HG03432 (cell line): ENCODE measurements around the gene LASP1NB.
"Not testable (repeated sequence)": the region's sequence is repeated elsewhere in the genome, so short reads cannot be mapped to it uniquely, and the experiment has no call there.

Experiments
- ATAC-seq: cut with Tn5 transposase; IDR thresholded peaks from one replicate; pipeline ENCODE4 v1.9.1; 2021; ENCODE audit warnings: mild to moderate bottlenecking, moderate library complexity; ENCODE audit not compliant: unreplicated experiment

LASP1NB gene

DNA sequence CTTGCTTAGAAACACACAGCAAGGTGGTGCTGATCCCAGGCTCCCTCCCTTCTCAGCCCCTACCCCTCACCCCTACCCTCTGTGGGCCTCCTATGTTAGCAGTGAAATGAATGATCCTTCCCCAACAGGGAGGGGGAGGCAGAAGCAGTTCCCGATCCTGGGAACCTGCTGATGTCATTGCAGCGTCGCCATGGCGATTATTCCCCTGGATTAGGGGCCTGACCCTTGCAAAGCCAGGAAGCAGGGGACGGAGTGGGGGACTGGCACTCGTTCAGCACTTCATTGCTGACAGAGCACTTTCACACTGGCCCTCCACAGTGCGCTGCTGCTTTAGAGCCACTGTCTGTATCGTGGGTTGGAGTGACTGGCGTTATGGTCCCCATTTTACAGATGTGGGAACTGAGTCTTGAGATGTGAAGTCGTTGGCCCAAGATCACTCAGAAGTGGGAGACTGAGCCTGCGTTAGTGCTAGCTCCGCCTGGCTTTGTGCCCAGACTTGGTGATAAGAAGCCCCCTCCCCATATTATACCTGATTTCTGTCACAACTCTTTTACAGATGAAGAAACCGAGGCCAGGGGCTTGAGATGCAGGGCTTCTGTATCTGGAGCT lies 29.0 kb upstream of the LASP1NB start:
- ATAC-seq: no peak

DNA sequence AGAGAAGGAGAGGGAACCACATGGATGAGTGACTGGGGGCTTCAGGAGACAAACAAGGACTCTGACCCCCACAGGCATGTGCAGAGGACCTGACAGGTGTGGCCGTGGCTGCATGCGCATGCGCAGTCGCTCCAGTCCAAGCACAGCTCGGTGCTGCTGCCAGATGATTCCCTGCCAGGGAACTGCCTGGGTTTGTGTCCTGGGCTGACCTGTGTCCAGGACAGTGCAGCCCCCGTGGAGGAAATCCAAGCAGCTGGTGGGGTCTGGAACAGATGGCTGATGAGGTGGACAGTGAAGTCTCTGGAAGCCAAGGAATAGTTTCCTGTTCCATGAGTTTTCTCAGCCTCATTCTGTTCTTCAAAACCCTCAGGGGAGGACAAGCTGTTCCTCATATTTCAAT lies 28.2 kb upstream of the LASP1NB start:
- no peak for ATAC-seq

DNA sequence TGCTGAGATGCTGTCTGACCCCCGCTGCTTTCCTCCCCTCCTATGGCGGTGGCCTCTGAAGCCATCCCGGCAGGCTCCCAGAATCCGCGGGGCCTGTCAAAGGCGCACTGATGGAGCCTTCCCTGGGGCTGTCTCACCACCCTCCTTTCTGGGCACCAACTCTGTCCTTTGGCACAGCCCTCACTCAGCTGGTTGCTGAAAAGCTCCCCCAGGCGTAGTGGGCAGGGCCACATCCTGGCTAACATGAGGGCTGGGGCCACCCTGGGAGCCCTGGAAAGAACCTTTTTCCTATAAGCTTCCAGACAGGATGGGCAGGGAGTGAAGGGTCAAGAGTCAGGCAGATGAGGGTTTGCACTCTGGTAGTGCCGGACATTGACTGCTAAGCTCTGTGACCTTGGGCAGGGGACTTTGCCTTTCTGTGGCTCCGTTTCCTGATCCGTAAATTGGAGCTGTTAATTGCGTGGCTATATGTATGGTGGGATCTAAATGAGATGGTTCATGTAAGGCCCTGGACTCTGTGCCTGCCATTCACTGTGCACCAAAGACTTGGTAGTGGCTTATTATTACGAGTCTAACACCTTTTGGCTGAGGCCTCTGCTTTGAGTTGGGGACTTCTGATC lies 27.6 kb upstream of the LASP1NB start:
- ATAC-seq: no peak

DNA sequence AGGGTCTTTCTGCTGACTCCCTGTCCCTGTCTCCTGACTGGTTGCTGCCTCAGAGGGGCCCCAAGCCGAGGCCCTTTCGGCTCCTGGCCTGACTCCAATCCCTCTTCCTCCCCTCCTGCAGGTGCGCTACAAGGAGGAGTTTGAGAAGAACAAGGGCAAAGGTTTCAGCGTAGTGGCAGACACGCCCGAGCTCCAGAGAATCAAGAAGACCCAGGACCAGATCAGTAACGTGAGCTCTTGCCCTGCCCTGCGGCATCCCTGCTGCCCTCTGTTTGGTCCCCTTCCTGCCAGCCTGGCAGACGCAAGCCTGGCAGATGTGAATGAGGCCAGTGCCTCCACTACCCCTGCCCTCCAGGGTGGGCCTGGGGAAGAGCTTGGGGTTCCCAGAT lies 27.1 kb upstream of the LASP1NB start:
- ATAC-seq: peak; percentile 28

DNA sequence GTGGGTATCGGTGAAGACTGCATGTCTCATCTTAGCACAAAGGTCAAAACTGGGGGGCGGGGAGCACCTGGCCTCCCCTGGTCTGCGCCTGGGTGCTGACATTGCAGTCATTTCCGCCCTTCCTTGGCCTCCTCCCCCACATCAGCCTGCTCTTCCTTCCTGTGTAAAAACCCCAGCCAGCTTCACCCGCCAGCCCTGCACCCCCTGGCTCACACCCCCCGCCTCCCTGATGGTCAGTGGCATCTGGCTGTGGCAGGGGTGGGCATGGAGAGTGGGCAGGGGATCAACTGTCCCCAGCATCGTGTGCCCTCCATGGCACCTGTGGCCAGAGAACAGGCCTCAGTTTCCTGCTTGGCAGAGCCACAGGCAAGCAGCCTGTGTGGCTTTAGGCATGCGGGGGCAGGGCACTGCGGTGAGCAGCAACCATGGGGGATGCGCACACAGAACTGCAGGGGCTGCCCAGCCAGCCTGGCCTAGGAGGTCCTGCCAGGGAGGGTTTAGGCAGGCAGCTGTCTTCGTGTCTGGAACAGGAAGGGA lies 26.5 kb upstream of the LASP1NB start:
- ATAC-seq: peak; percentile 82

DNA sequence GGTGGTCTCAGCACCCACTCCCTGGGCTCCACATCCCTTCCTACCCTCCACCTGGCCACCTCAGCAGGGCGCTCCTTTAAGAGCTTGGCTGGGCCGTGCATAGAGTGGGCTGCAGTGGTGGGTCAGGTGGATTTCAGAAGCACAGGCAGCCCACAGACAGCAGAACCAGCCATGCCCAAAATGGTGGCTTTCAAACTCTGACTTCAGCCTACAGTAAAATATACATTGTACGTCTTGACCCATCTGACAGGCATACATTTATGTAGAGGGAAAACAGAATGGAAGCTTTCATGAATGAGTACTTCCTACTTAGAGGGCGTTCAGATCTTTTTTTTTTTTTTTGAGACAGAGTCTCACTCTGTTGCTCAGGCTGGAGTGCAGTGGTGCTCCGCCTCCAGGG lies 26.0 kb upstream of the LASP1NB start:
- peak; percentile 5 for ATAC-seq

DNA sequence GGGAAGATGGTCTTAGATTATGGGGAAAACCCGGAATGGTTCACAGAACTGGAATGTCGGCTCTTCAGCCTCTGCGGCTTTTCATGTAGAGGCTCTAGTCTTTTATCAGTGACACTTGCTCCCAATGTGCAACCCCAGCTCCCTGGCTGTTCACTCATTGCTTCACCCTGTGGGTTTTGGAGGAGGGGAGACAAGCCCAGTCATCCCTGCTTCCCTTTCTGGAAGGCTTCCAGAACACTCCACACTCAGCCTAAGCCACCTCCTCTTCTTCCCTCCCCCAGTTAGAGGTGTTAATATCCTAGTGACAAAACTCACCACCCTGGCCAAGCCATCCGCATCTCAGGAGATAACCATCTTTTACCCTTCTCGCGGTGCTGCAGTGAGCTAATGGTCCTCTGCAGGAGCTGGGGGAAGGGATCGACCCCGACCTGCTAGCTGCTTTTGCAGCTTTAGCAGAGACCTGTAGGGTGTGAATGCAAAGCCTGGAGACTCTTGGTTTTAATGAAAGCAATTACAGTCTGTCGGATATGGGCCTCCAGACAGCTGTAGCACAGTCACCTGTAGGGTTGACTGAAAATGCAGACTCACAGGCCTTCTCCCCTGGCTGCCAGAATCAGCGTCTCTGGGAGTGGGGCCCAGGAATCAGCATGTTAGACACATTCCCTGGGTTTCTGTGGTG lies 24.3 kb upstream of the LASP1NB start:
- no peak for ATAC-seq

DNA sequence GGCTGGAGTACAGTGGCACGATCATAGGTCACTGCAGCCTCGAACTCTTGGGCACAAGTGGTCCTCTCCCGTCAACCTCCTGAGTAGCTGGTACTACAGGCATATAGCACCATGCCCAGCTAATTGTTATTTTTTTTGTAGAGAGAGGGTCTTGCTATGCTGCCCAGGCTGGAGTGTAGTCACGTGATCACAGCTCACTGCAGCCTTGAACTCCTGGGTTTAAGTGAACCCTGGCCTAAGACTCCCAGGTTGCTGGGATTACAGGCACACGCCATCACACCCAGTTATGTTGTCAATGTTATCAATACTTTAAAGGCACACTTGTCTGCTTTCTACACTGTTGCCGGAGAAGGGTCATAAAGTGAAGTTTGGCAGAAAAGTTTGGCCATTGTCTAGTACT lies 22.0 kb upstream of the LASP1NB start:
- no peak for ATAC-seq

DNA sequence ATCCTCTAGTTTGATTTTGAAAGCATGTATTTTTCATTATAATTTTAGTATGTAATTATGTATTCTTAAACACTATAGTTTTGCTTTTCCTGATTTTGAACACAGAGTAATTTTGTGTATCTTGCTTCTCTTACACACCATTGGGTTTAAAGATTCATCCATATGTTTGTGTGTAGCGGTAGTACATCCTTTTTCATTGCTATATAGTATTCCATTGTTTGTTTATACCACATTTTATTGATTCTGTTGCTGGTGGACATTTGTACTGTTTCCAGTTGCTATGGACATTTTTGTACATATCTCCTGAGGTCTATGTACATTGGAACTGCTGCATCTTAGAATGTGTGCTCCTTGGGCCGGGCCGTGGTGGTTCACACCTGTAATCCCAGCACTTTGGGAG lies 20.5 kb upstream of the LASP1NB start:
- no peak for ATAC-seq

DNA sequence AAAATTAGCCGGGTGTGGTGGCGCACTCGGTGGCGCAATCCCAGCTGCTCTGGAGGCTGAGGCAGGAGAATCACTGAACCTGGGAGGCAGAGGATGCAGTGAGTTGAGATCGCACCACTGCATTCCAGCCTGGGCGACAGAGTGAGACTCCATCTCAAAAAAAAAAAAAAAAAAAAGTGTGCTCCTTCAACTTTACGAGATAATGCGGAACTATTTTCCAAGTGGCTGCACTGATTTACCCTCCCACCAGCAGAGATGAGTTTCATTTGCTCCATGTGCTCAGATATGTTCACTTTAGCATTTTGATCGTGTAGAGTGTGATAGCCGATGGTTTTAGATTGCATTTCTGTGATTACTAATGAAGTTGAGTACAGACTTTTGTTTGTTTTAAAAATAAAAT lies 20.0 kb upstream of the LASP1NB start:
- ATAC-seq: no peak

DNA sequence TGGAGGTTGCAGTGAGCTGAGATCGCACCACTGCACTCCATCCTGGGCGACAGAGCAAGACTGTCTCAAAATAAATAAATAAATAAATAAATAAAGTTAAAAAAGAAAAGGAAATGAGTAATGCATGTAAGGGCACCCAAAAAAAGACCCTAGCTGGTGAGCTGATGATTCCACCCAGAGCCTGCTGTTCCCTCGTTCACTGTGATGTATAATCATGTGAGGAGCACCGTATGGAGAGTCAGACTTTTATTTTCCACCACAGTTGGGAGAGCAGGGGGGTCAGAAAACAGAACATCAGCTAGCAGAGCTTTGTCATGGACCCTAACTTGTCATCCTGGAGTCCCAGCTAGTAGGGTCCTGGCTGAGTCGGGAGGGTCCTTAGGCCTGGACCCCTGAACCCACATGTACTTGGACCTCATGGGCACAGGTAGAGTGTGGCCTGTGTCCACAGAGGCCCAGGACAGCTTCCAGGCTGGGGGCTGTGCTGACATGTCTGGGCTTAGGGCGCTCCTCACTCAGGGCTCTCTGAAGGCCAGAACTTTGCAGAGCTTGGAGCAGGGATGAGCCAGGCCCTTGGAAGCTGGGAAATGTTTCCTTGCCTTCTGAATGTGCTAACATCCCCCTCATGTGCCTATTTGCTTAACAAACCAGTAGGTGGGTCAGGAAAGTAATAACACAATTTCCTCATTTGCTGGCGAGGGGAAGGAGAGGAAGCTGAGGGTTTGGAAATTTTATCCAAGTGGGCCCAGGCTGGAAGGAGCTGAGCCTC lies 18.8 kb upstream of the LASP1NB start:
- ATAC-seq: no peak

DNA sequence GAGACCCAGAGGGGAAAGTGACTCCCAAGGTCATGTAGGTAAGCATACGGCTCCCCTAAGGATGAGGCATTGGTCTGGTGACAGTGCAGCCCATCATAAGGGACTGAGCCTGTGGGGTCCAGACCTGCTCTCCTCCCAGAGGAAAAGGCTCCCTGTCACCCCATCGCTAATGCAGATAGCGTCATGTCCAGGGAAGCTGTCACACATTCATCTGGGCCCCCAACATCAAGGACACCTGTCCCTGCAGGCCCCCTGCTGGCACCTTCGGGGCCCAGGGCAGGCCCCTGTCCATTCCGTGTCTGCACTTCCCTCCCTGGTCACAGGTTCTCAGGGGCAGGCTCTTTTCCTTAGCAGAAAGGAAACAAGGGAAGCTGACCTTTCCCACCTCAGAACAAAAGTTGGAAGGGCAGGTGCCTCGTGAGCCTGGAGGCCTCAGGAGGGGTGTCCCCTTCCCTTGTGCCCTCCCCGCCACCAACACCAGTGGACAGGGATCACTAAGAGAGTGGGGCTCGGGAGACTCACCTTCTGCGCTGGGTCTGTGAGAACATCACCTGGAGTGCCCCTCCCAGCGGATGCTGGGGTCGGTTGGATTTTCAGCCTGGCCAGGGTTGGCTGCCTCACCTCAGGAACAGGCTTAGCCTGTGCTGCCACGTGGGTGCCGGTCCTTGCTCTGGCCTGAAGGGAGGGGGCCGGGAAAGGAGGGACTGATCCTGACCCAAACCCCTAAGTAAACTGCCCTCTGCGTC lies 17.3 kb upstream of the LASP1NB start:
- no peak for ATAC-seq

DNA sequence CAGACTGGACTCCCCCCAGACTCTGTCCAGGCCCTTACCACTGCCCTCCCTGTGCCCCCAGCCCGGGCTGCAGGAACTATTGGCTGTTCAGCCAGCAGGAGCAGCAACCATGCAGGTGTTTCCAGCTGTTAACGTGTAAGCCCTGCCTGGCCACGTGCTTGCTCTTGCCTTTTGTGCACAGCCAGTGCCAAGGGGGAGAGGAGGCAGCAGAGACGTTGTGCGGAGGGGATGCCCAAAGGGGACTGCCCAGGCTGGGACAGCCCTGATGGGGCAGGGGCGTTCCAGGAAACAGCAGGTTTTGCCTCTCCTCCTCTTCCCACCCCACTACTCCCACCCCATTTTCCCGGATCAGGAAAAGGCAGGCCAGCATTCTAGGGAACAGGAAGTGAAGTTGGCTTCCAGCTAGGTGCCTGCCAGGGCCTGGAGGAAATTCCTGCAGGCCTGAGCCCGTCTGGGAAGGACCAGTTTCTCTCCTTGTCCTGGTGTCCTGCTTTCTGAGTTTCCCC lies 16.7 kb upstream of the LASP1NB start:
- no peak for ATAC-seq

DNA sequence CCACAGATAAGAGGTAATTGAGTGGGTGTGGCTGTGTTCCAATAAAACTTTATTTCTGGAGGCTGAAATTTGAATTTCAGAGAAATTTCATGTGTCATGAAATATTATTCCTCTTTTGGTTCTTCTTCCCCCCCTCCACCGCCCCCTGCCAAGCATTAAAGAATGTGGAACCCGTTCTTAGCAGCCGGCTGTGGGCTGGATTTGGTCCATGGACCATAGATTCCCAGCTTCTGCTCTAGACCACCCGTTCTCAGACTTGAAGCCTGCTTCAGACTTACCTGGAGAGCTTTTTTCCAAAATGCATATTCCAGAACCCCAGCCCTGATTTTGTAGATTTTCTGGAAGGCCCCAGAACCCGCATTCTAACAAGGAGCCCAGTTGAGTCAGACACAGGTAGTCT lies 15.1 kb upstream of the LASP1NB start:
- no peak for ATAC-seq

DNA sequence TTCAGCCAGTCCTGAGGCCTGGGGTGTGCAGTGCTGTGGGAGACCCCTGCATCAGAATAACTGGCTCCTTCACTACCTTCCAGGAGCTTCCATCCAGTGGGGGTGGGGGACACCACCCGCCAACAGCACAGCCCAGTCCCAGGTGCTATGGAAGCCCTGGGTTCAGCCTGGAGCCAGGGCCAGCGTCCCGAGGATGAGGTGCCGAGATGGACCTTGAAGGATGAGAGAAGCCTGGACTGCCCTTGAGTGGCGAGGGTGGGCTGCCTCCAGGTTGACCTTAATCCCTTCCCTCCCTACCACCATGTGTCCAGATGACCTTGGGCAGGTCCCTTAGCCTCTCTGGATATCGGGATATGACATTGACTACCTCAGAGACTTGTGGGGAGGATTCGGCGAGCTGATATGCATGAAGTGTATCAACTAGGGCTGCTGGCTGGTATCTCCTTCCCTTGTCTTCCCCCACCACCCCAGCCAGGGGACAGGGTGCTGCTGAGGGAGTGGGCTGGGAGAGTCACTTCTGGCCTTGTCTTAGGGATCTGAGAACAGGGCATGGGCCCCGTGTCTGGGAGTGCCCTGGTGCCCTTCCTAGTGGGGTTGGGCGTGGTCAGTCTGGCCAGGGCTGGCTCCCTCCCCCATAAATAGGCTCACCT lies 14.2 kb upstream of the LASP1NB start:
- no peak for ATAC-seq

DNA sequence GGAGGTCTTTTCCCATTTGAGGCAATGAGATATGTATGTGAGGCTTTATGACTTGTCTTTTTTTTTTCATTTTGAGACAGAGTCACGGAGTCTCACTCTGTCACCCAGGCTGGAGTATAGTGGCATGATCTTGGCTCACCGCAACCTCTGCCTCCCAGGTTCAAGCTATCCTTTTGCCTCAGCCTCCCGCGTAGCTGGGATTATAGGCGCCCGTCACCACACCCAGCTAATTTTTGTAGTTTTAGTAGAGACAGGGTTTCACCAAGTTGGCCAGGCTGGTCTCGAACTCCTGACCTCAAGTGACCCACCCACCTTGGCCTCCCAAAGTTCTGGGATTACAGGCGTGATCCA lies 13.7 kb upstream of the LASP1NB start:
- ATAC-seq: not testable (repeated sequence)

DNA sequence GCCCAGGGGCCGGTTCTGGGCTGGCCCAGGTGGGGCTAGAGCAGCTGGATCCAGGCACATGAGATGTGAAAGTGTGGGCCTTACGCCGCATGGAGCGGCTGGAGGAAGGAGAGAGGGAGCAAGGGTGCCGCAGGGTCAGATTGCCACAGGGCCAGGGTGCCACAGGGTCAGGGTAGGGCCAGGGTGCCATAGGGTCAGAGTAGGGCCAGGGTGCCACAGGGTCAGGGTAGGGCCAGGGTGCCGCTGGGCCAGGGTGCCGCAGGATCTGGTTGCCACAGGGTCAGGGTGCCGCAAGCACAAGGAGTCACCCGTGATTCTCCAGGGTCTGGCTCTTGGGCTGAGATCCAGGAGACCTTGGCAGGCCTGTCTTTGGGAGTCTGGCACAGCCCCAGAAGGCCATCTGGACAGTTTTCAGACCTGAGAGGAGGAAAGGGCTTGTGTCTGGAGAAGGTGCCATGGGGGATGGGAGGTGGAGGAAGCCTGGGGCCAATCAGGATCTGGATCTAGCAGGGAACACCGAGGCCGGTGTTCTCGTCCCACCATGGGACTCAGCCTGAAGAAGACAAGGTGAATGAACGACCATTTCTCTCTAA lies 13.1 kb upstream of the LASP1NB start:
- ATAC-seq: no peak

DNA sequence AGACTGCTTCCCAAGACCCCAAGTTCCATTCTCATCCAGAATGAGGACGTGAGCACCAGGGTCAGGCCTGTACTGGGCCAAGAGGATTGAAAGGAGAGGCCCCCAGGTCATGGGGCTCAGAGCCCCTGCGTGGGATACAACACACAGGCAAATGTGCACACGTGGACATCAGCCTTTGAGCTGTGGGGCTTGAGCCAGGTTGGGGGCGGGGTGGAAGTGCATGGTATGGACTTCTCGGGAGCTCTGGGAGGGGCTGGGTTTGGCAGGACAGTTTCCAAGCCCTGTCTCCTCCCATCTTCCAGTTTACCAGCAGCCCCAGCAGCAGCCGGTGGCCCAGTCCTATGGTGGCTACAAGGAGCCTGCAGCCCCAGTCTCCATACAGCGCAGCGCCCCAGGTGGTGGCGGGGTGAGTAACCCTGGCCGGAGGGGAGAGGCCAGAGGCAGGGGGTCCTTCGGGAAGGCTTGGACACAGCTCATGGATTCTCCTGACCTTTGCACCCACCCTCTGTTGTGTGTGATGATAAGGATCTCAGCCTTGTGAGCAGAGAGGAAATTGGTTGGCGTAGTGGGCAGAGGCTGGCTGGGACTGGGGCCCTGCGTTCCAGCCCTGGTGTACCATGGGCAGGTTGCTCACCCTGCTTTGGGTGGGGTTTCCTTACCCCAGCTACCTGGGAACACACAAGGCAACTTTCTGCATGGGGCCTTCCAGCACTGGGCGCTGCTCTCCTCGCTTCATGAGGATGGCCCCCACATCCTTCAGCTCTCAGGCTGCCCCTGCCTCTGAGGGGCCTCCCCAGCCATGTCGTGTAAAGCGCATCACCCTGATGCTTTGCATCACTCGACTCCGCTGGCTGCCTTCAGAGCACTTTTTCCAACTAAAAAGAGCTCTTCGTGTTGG lies 10.4 kb upstream of the LASP1NB start:
- ATAC-seq: no peak

DNA sequence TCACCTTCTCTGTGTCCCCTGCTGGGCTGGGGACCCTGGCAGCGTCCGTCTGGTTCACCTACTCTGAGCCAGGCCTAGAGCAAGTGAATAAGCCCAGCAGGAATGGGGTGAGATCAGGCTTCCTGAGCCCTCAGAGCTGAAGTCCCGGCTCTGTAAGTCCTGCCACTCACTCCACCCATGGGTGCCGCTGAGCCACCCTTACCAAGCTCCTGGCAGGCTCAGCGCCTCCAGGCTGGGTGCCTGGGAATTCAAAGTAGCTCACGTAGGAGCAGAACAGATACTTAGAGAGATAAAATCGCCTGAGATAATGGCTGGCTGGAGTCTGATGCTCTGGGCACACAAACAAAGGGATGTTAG lies 9.8 kb upstream of the LASP1NB start:
- ATAC-seq: no peak
